Measurements from ENCODE around the gene CYP4F2. TPM values are rescaled to one million over a fixed set of nuclear protein-coding genes. Genes with fewer than 3 reads are reported as not detected.

The CYP4F2 gene
- total and polyA plus RNA-seq, 10 of the 15 experiments (the other 5 are each of a cell fraction or from before 2014, with no cell fraction given) = 0.08 to 3.5 (median 0.63) TPM

- intact Hi-C loops (cut with micrococcal nuclease; ENCODE audit: unreplicated experiment) (no loop called here), in situ Hi-C loops (cut with MboI) (no loop called here)
- TF ChIP-seq POLR2AphosphoS2 (IDR thresholded peaks at IDR 0.05; ENCODE audit: low read depth, low read length) = no peak
- no peak for TF ChIP-seq DPF2 (IDR thresholded peaks at IDR 0.05)
- no peak for TF ChIP-seq ASH2L (IDR thresholded peaks at IDR 0.05; ENCODE audit: borderline replicate concordance, low read depth)
- no peak for TF ChIP-seq IRF4 (IDR thresholded peaks at IDR 0.05; ENCODE audit: low read depth, low read length)
- TF ChIP-seq YBX1 (IDR thresholded peaks at IDR 0.05) = no peak
- no peak for TF ChIP-seq ZNF687 (IDR thresholded peaks at IDR 0.05)
- RAD21 ChIA-PET (ENCODE audit: unreplicated experiment) = no interaction called here
- H3K36me3 ChIP-seq (ENCODE audit: control insufficient read depth in 2 of 2, insufficient read depth in 2 of 2, low read length in 1 of 2) = no peaks in the 10 kb centered on the region
- no TSS peak for BruUV-seq (replicated peaks)
- no peaks in the 10 kb centered on the region for H3K27me3 ChIP-seq (replicated peaks in 1 of 2; ENCODE audit: control insufficient read depth in 2 of 2, insufficient read depth in 2 of 2, low read length in 1 of 2)
- no peak overlapping the region for H3K4me2 ChIP-seq (ENCODE audit: control insufficient read depth, insufficient read depth)
- H3K79me2 ChIP-seq (ENCODE audit: control insufficient read depth, insufficient read depth, low read length) = no peaks in the 10 kb centered on the region
- H3K9ac ChIP-seq (ENCODE audit: control insufficient read depth, insufficient read depth, low read length) = no peak overlapping the region
- no peak overlapping the region for H3K27ac ChIP-seq (ENCODE audit: control insufficient read depth, insufficient read depth)
- no peak overlapping the region for H3K4me3 ChIP-seq
- SMC1A ChIA-PET (ENCODE audit: uncharacterized antibody, unreplicated experiment) = no interaction called here
- FAIRE-seq = no peak
- H3K4me1 ChIP-seq (ENCODE audit: control insufficient read depth, insufficient read depth, low read length) = no peaks in the 10 kb centered on the region
- DNase-seq (ENCODE audit: low read depth, low spot score) = no peak
- H2AFZ ChIP-seq (ENCODE audit: control insufficient read depth, low read depth, low read length) = no peak overlapping the region
- ATAC-seq = no peak
- no peaks in the 10 kb centered on the region for H3K9me3 ChIP-seq (replicated peaks; ENCODE audit: control insufficient read depth, insufficient read depth, low read length)
- H4K20me1 ChIP-seq (ENCODE audit: control insufficient read depth, insufficient read depth) = no peaks in the 10 kb centered on the region
- POLR2A ChIA-PET = no interaction called here
- WGBS (ENCODE audit: insufficient coverage, insufficient replicate concordance, low lambda C conversion rate, missing lambda C conversion rate) = 48% methylated on average over 5 of the region's 5 CpGs
- CTCF ChIA-PET = no interaction called here
These were observed 33.0 kb downstream of the CYP4F2 start for GRCh38 chr19:15864824-15865223.

All from GM12878 (cell line).